Neural cell (in vitro differentiated cells): ENCODE measurements around the gene CYP2W1.

Experiments used
- EP300 ChIP-seq: fragments of 450-650 bp; conservative IDR thresholded peaks from 2 replicates; pipeline ENCODE4 v1.6.1; 2014; ENCODE audit warnings: antibody characterized with exemption, mild to moderate bottlenecking, moderate library complexity; ENCODE audit not compliant: poor library complexity, severe bottlenecking
- EZH2 ChIP-seq: fragments of 200-600, 300-800 bp; shearing (Covaris generic), sonication (generic); IDR thresholded peaks from 2 replicates; pipeline ENCODE4 v1.6.1; 2014; ENCODE audit warnings: antibody characterized with exemption, low read length, borderline replicate concordance, mild to moderate bottlenecking; ENCODE audit not compliant: insufficient read depth, poor library complexity, severe bottlenecking
- MXI1 ChIP-seq: fragments of 450-650 bp; conservative IDR thresholded peaks from 2 replicates; pipeline ENCODE4 v1.6.1; 2014; ENCODE audit warnings: antibody characterized with exemption, mild to moderate bottlenecking; ENCODE audit not compliant: poor library complexity, severe bottlenecking
- POLR2AphosphoS5 ChIP-seq: IDR thresholded peaks from 2 replicates; pipeline ENCODE4 v1.6.1; 2012
- RAD21 ChIP-seq: fragments of 450-650 bp; conservative IDR thresholded peaks from 2 replicates; pipeline ENCODE4 v1.6.1; 2014; ENCODE audit warnings: antibody characterized with exemption, mild to moderate bottlenecking, moderate library complexity
- REST ChIP-seq: IDR thresholded peaks from 2 replicates; pipeline ENCODE4 v1.6.1; 2012; ENCODE audit warnings: borderline replicate concordance
- SMC3 ChIP-seq: fragments of 450-650 bp; conservative IDR thresholded peaks from 2 replicates; pipeline ENCODE4 v1.6.1; 2014; ENCODE audit warnings: antibody characterized with exemption, mild to moderate bottlenecking, moderate library complexity; ENCODE audit not compliant: poor library complexity
- TF ChIP-seq, protein P1 (sequence below): fragments of 450-650 bp; IDR thresholded peaks from 2 replicates; pipeline ENCODE4 v1.5.1; 2014; ENCODE audit warnings: antibody characterized with exemption, mild to moderate bottlenecking, moderate library complexity; ENCODE audit not compliant: poor library complexity, severe bottlenecking

DNA sequence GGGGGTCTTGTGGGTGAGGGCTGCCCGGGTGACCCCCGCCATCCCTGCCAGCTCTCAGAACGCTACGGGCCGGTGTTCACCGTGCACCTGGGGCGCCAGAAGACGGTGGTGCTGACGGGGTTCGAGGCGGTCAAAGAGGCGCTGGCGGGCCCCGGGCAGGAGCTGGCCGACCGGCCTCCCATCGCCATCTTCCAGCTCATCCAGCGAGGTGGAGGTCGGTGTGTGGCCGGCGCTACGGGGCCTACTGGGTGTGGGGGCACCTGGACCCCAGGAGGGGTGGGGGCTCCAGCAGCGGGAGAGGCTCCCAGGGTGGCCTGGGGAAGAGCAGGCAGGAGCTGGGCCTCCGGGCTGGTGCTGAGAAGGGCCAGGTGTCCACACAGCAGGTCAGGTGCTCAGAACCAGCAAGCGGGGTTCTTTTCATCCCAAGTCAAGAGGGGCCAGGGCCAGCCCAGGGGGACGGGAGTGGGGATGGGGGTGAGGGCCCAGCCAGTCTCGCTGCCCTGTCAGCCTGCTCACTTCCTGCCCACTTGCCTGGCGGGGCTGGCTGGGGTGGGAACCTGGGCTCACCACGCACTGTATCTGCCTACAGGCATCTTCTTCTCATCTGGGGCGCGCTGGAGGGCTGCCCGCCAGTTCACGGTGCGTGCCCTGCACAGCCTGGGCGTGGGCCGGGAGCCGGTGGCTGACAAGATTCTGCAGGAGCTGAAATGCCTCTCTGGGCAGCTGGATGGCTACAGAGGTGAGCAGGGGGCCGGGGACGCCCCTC is 1.6 kb downstream of the CYP2W1 start:
- no peak for TF ChIP-seq MXI1
- no peak for TF ChIP-seq REST
- no peak for TF ChIP-seq EZH2
- TF ChIP-seq POLR2AphosphoS5, result no peak
- TF ChIP-seq RAD21, result no peak
- TF ChIP-seq, protein P1, sequence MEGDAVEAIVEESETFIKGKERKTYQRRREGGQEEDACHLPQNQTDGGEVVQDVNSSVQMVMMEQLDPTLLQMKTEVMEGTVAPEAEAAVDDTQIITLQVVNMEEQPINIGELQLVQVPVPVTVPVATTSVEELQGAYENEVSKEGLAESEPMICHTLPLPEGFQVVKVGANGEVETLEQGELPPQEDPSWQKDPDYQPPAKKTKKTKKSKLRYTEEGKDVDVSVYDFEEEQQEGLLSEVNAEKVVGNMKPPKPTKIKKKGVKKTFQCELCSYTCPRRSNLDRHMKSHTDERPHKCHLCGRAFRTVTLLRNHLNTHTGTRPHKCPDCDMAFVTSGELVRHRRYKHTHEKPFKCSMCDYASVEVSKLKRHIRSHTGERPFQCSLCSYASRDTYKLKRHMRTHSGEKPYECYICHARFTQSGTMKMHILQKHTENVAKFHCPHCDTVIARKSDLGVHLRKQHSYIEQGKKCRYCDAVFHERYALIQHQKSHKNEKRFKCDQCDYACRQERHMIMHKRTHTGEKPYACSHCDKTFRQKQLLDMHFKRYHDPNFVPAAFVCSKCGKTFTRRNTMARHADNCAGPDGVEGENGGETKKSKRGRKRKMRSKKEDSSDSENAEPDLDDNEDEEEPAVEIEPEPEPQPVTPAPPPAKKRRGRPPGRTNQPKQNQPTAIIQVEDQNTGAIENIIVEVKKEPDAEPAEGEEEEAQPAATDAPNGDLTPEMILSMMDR, result no peak
- TF ChIP-seq SMC3, result no peak
- TF ChIP-seq EP300, result no peak
